A673 (cell line): ENCODE data around the gene ATMIN. TPM values are rescaled to one million over a fixed set of nuclear protein-coding genes. Genes with fewer than 3 reads are reported as not detected.

Source experiments
- BruUV-seq: library from RNA; stranded (reverse); fragments of 400-500 nt; replicated peaks from 2 replicates; lab custom pipeline; 2021; lab: Mats Ljungman, UMichigan
- CTCF ChIA-PET: fragments of 300-600 bp; sonication (Branson Sonifier 250); formaldehyde crosslinking; loops from one replicate; lab custom pipeline; 2022; ENCODE audit warnings: antibody characterized with exemption; lab: Charles Lee
- POLR2A ChIA-PET: fragments of 300-600 bp; sonication (Branson Sonifier 250); formaldehyde crosslinking; loops from one replicate; lab custom pipeline; 2022; ENCODE audit warnings: antibody characterized with exemption; ENCODE audit not compliant: low non-redundant PET; lab: Charles Lee
- DNase-seq: peaks from one replicate; pipeline ENCODE4 v3.0.0-alpha.2; 2015; ENCODE audit warnings: low spot score
- H3K27ac ChIP-seq: fragments of 200-600 bp; sonication (generic); 2 replicates; pipeline ENCODE4 v1.5.1; 2016; ENCODE audit warnings: mixed run types, low read depth, mild to moderate bottlenecking, mixed read lengths, antibody characterized with exemption, low read length; ENCODE audit not compliant: poor library complexity, severe bottlenecking
- H3K27me3 ChIP-seq: fragments of 200-600 bp; sonication (generic); replicated peaks from 2 replicates; pipeline ENCODE4 v1.6.1; 2017; ENCODE audit warnings: mixed run types, low read depth, mild to moderate bottlenecking, mixed read lengths, antibody characterized with exemption, low read length; ENCODE audit not compliant: insufficient read depth, poor library complexity
- H3K36me3 ChIP-seq: fragments of 200-600 bp; sonication (generic); 2 replicates; pipeline ENCODE4 v1.6.1; 2016; ENCODE audit warnings: mixed run types, mild to moderate bottlenecking, mixed read lengths, antibody characterized with exemption, low read length; ENCODE audit not compliant: insufficient read depth, poor library complexity, severe bottlenecking
- H3K4me1 ChIP-seq: fragments of 200-600 bp; sonication (generic); 2 replicates; pipeline ENCODE4 v1.6.1; 2017; ENCODE audit warnings: mixed run types, mild to moderate bottlenecking, mixed read lengths, antibody characterized with exemption, low read length; ENCODE audit not compliant: insufficient read depth, poor library complexity, severe bottlenecking
- H3K4me3 ChIP-seq: fragments of 200-600 bp; sonication (generic); 2 replicates; pipeline ENCODE4 v1.5.1; 2016; ENCODE audit warnings: low read depth, mixed run types, mild to moderate bottlenecking, mixed read lengths, low read length; ENCODE audit not compliant: poor library complexity, severe bottlenecking
- H3K9me3 ChIP-seq: fragments of 200-600 bp; sonication (generic); 2 replicates; pipeline ENCODE4 v1.6.1; 2016; ENCODE audit warnings: mixed run types, low read depth, mild to moderate bottlenecking, mixed read lengths, antibody characterized with exemption, low read length; ENCODE audit not compliant: poor library complexity, severe bottlenecking
- EZH2 ChIP-seq: fragments of 200-600 bp; sonication (generic); IDR thresholded peaks from 2 replicates; pipeline ENCODE4 v1.6.1; 2017; ENCODE audit warnings: borderline replicate concordance, low read depth, mild to moderate bottlenecking, mixed read lengths, antibody characterized with exemption, low read length; ENCODE audit not compliant: poor library complexity, severe bottlenecking
- intact Hi-C: fragments of 100-400 bp; cut with micrococcal nuclease; formaldehyde crosslinking; loops from one replicate; pipeline ENCODE4 v1.10.0; 2022; ENCODE audit not compliant: unreplicated experiment
- total RNA-seq: library from RNA; stranded (reverse); gene quantifications from 2 replicates; pipeline ENCODE4 v1.2.3, GENCODE V29; 2021
- TF ChIP-seq, protein P1 (sequence below): fragments of 300-800, 200-600 bp; sonication (generic); conservative IDR thresholded peaks from 2 replicates; pipeline ENCODE4 v1.5.1; 2017; ENCODE audit warnings: low read depth, mild to moderate bottlenecking, antibody characterized with exemption, low read length, moderate library complexity, mixed read lengths

The ATMIN gene
- total RNA-seq, 1 experiment from 2014 or later = 44.6 TPM

DNA sequence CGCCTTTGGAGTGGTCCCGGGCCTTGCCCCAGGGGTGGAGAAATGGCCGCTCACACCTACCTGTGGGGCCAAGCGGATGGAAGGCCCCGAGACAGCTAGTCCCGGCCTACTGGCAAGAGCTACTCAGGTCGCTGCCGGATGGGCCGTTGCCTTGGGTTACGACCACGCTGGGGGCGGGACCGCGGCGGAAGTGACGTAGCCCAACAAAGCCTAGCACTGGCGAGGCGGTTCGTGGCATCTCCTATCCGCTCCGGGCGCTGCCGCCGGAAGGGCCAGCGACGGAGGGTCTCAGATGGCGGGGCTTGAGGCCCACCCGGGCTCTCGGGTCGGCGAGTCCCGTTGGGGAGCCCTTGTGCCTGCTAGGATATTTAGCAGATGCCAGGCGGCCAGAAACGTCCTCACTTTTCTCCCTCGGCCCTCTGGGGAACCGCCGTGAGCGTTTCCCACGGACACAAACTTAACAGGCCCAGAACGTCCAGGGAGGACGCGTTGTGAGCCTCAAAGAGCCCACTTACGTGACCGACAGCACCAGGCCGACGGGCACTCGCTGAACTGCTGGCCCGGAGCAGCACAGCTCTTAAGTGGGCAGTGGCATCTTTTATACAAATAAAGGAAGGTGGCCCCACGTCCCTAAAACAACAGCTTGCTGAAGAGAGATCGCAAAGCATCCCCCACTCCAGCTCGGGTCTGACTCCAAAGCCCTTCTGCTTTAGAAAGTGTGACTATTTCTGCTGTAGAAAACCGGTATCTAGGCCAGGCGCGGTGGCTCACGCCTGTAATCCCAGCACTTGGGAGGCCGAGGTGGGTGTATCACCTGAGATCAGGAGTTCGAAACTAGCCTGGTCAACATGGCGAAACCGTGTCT, 41.7 kb downstream of the ATMIN start, which contains the start of gene C16orf46:
Gene C16orf46, minus strand, starts transcription at position 163 of the 865 bp plus-strand sequence. CDS start 13,283 bp downstream, outside the sequence.
- peak within 1 kb of the TSS; percentile 93 for H3K27ac ChIP-seq
- peak within 1 kb of the TSS; percentile 69 for H3K4me3 ChIP-seq
- DNase-seq = peak; percentile 97
- POLR2A ChIA-PET = no interaction called here
- no peaks in the 10 kb centered on the region for H3K27me3 ChIP-seq
- no peaks in the 10 kb centered on the region for H3K4me1 ChIP-seq
- H3K9me3 ChIP-seq = no peaks in the 10 kb centered on the region
- no peak for TF ChIP-seq EZH2
- TF ChIP-seq, protein P1, sequence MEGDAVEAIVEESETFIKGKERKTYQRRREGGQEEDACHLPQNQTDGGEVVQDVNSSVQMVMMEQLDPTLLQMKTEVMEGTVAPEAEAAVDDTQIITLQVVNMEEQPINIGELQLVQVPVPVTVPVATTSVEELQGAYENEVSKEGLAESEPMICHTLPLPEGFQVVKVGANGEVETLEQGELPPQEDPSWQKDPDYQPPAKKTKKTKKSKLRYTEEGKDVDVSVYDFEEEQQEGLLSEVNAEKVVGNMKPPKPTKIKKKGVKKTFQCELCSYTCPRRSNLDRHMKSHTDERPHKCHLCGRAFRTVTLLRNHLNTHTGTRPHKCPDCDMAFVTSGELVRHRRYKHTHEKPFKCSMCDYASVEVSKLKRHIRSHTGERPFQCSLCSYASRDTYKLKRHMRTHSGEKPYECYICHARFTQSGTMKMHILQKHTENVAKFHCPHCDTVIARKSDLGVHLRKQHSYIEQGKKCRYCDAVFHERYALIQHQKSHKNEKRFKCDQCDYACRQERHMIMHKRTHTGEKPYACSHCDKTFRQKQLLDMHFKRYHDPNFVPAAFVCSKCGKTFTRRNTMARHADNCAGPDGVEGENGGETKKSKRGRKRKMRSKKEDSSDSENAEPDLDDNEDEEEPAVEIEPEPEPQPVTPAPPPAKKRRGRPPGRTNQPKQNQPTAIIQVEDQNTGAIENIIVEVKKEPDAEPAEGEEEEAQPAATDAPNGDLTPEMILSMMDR = no peak
- CTCF ChIA-PET = interaction anchor here (1.0 to 1.2 kb wide), 2 partner anchors 41 to 42 kb away, joined by 3 to 10 read pairs; partner anchors contain the start of gene ATMIN
- no peaks in the 10 kb centered on the region for H3K36me3 ChIP-seq
- intact Hi-C loops = no loop called here
- BruUV-seq = TSS peak; percentile 88

DNA sequence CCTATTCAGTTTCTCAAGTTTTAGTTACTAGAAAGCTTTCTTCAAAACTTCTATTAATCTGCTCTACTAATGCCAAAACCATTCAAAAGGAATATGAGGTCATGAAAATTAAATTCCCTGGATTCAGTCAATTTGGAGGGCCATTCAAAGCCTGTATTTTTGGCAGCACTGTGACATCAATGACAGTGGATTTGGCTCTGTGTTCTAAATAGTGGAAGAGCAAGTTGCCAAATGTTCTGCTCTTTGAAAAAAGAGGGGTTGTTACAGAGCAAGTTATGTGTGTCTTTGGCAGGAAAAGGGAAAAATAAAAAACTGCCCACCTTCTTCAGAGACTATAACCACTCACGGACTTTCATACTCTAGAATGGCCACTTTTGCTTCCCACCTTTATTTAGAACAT, 44.6 kb downstream of the ATMIN start:
- no peaks in the 10 kb centered on the region for H3K27me3 ChIP-seq
- POLR2A ChIA-PET = no interaction called here
- intact Hi-C loops = no loop called here
- no peak overlapping the region for H3K4me3 ChIP-seq
- BruUV-seq = no TSS peak
- TF ChIP-seq, protein P1 = no peak
- TF ChIP-seq EZH2 = no peak
- DNase-seq = no peak
- H3K27ac ChIP-seq = no peak overlapping the region
- H3K36me3 ChIP-seq = peaks cover 7% of the 10 kb centered on the region
- no peaks in the 10 kb centered on the region for H3K4me1 ChIP-seq
- no peaks in the 10 kb centered on the region for H3K9me3 ChIP-seq
- CTCF ChIA-PET = no interaction called here

DNA sequence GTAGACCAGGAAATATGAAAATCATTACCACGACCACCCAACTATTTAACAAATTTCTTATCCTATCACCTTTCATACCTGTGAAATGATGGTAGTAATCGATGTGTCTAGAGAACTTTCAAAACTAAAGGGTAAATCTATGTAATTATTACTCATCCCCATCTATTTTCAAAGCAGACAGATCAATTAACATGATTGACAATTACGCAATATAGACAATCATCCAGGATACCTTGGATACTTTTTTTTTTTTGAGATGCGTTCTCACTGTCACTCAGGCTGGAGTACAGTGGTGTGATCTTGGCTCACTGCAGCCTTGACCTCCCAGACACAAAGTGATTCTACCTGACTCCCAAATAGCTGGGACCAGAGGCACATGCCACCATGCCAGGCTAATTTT, 45.4 kb downstream of the ATMIN start:
- no peak overlapping the region for H3K27ac ChIP-seq
- no peak overlapping the region for H3K4me3 ChIP-seq
- intact Hi-C loops = no loop called here
- POLR2A ChIA-PET = no interaction called here
- CTCF ChIA-PET = no interaction called here
- H3K27me3 ChIP-seq = no peaks in the 10 kb centered on the region
- DNase-seq = no peak
- TF ChIP-seq, protein P1 = no peak
- no peak for TF ChIP-seq EZH2
- H3K4me1 ChIP-seq = no peaks in the 10 kb centered on the region
- no peaks in the 10 kb centered on the region for H3K9me3 ChIP-seq
- BruUV-seq = no TSS peak
- H3K36me3 ChIP-seq = peaks cover 8% of the 10 kb centered on the region
